ENCODE measurements around the gene RASA4B. TPM values are rescaled to one million over a fixed set of nuclear protein-coding genes. Genes with fewer than 3 reads are reported as not detected.
A peak's percentile ranks its signal among the peaks of the same experiment; 100 is the strongest.

The RASA4B gene
- total and polyA plus RNA-seq, 9 of the 15 experiments (the other 6 are each of a cell fraction or from before 2014, with no cell fraction given), result 0.01 to 2.9 (median 1.5) TPM; not detected in 1

DNA sequence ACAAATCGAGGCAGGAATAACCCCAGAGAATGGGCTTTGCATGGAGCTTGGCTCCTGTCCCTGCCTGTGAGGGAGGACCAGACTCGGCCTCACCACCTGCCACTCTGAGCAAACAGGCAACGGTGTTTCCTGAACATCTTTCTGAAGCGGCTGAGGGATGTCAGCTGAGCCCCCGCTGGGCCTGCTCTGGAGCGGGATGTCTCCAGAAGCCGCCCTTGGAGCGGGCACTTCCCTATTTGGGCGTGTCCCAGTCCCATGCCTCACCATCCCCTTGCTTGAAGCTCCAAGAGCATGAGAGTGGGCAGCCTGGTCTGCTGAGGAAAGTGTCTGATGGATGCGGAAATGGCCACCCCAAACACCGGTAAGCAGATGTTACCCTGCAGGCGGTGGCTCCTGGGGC, 63.1 kb downstream of the RASA4B start (continued):
- TF ChIP-seq ILK (tag; IDR thresholded peaks at IDR 0.05; ENCODE audit: borderline replicate concordance, low read depth) (no peak), NFIX (CRISPR knock-in tag; IDR thresholded peaks at IDR 0.05; ENCODE audit: low read depth) (no peak)

DNA sequence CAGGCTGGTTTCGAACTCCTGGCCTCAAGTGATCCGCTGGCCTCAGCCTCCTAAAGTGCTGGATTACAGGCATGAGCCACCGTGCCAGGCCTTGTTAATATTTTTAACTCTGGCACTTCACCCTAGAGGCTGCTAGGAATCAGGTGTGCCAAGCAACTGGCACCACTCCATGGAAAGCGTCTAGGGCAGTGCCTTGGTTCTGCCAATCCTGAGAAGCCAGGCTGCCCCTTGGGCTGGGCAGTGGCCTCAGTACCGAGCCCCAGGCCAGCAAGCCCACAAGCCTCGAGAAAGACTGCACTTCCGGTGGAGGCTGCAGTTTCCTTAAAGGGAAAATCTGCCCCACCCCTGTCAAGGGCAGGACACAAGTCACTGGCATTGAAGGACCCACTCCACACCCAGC, 64.3 kb downstream of the RASA4B start:
- Histone ChIP-seq H3K79me2 (ENCODE audit: control insufficient read depth, insufficient read depth, low read length) (no peaks in the 10 kb centered on the region), H3K27ac (ENCODE audit: extremely low read depth, low read depth, low read length) (no peak overlapping the region), H3K9me1 (ENCODE audit: control insufficient read depth, insufficient read depth, low read length) (peaks cover 3% of the 10 kb centered on the region), H3K9ac (ENCODE audit: insufficient read depth in 1 of 2, low read depth in 2 of 2, low read length in 2 of 2) (peak overlapping the region in 1 of 2 experiments; percentile 0; a peak in 1 of 4 replicates), H3K4me1 (replicated peaks in 1 of 2; ENCODE audit: control insufficient read depth in 2 of 2, insufficient read depth in 2 of 2, low read length in 2 of 2) (peaks cover 7 to 33% of the 10 kb centered on the region in 2 experiments; a peak in 3 of 5 replicates), H2AFZ (ENCODE audit: low read depth, low read length) (no peak overlapping the region), H3K27me3 (ENCODE audit: control insufficient read depth in 2 of 2, insufficient read depth in 2 of 2, low read length in 2 of 2) (no peaks in the 10 kb centered on the region), H4K20me1 (replicated peaks; ENCODE audit: control insufficient read depth, insufficient read depth, low read length) (no peaks in the 10 kb centered on the region), H3K36me3 (ENCODE audit: control insufficient read depth, insufficient read depth, low read length) (peaks cover 23% of the 10 kb centered on the region; the same call in 2 of the 3 replicates), H3K9me3 (replicated peaks; ENCODE audit: control insufficient read depth, insufficient read depth, low read depth, low read length) (no peaks in the 10 kb centered on the region), H3K4me2 (ENCODE audit: insufficient read depth, low read length) (no peak overlapping the region), H3K4me3 (no peak overlapping the region)
- ChIA-PET POLR2A (interaction anchor here (2.2 to 2.7 kb wide), 2 partner anchors 11 to 13 kb away, joined by 6 to 7 read pairs; no protein-coding TSS in a partner anchor), CTCF (ENCODE audit: low intra/inter-chr PET ratio) (no interaction called here)
- BruUV-seq (replicated peaks), result no TSS peak
- DNase-seq (ENCODE audit: extremely low read depth in 1 of 4, low spot score in 3 of 4) (no peak), FAIRE-seq (no peak), ATAC-seq (no peak)
- in situ Hi-C loops (cut with MboI) (loop anchor here (25.0 kb wide), 2 partner anchors 109 to 209 kb away; partner anchors contain the start of genes POLR2J2, POLR2J3, SPDYE2 and SPDYE2B), intact Hi-C loops (cut with micrococcal nuclease) (no loop called here)
- 69% methylated on average over 7 of the region's 7 CpGs for WGBS (ENCODE audit: insufficient coverage, low coverage, missing lambda C conversion rate)
- peak in 1 of 2 experiments; percentile 30; a peak in 1 of 4 replicates for TF ChIP-seq SRF (CRISPR knock-in tag; IDR thresholded peaks at IDR 0.05)
- TF ChIP-seq, protein P1, sequence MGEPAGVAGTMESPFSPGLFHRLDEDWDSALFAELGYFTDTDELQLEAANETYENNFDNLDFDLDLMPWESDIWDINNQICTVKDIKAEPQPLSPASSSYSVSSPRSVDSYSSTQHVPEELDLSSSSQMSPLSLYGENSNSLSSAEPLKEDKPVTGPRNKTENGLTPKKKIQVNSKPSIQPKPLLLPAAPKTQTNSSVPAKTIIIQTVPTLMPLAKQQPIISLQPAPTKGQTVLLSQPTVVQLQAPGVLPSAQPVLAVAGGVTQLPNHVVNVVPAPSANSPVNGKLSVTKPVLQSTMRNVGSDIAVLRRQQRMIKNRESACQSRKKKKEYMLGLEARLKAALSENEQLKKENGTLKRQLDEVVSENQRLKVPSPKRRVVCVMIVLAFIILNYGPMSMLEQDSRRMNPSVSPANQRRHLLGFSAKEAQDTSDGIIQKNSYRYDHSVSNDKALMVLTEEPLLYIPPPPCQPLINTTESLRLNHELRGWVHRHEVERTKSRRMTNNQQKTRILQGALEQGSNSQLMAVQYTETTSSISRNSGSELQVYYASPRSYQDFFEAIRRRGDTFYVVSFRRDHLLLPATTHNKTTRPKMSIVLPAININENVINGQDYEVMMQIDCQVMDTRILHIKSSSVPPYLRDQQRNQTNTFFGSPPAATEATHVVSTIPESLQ (CRISPR knock-in tag; IDR thresholded peaks at IDR 0.05), result no peak
